ENCODE measurements around the gene BCAR1.
"Not testable (repeated sequence)": the region's sequence is repeated elsewhere in the genome, so short reads cannot be mapped to it uniquely, and the experiment has no call there.

BCAR1 gene

GRCh38 chr16:75252946-75253911 lies 1.8 kb upstream of the BCAR1 start:
- DNase-seq: no peak

DNA sequence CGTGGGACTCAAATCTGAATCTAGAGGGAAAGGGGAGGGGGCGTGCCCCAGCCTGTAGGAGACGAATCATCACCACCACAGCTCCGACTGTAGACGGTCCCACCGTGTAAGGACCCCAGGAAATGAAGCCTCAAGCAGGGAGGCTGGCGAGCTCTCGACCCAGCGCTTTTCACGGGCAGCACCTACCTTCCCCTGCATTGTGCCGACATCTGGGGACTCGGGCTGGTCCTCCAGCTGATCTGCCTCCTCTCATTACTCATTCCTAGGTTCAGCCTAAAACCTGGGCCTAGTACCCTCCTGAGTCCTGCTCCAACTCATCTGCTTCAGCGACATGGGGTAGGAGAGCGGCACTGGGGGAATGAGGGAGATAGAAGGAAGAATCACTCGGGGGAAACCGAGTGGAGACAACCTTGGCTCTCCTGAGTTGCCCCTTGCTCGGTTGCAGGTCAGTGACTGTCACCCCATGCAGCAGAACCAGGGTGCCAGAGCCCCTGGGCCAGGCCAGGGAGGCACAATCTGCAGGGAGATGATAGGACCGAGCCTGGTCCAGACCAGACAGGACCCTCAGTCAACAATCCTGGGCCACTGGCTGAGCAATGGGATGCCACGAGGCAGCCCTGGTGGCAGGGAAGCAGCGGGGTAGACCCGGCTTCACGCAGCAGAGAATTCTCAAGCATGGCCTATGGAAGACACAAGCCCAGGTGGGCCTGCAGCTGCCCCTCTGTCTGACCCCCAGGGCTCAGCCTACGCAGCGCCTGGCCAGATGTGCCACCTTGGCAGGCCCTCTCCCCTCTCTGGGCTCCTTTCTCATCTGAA lies 833 bp upstream of the BCAR1 start:
- no peak for DNase-seq

DNA sequence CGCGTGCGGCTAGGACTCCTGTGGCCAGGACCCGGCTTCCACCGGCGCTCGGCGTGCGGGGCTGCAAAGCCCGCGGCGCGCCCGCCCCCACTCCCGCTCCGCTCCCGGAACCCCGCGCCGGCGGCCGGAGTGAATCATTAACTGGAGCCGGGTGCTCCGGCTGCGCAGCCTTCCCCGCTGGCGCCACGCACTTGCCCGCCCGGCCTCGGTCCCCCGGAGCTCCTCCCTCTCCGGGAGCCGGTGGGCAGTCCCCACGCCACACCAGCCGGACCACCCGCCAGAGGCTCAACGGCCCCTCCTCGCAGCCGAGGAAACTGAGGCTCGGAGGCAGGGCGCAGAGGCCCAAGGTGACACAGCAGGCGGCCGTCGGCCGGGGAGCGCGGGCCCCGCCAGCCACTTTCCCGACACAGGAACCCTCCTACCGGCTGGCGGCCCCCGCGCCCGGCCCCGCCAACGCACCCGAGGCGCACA lies 580 bp downstream of the BCAR1 start:
- no peak for DNase-seq

DNA sequence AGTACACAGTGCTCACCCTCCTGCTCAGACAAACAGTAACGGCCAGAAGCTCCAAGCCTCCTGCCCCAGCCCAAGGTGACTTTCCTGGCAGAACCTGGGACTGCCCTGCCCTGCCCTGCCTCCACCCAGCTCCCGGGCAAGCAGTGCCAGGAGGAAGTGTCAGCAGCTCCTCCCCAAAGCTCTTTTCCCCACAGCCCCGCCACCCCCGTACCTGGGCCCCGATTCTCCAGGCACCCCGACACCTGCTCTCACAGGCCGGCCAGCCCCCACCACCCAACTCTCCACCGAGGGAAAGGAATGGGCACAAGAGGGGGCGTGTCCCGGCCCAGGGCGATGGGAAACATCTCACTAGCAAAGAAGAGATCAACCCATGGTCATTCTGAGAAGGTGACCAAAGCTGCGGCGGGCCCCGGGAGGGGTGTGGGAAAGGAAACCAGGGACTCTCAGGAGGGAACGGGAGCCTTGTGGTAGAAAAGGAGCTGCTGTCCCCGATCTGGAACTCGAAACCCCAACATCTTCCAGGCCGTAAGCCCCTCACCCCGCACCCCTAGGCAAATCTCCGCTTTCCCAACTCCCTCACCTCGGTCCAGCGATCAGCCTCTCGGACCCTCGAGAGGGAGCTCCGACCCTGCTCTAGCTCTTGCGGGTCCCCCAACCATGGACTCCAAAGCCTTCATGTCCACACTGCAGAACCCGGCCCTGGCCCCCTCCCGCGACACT lies 1.2 kb downstream of the BCAR1 start:
- DNase-seq: no peak

GRCh38 chr16:75249441-75249840 lies 2.0 kb downstream of the BCAR1 start:
- DNase-seq: no peak

GRCh38 chr16:75248536-75249380 lies 2.7 kb downstream of the BCAR1 start:
- no peak for DNase-seq

- no peak for DNase-seq
Measured at GRCh38 chr16:75248142-75248535, 3.3 kb downstream of the BCAR1 start.

GRCh38 chr16:75247249-75247648 lies 4.2 kb downstream of the BCAR1 start:
- DNase-seq: no peak

- DNase-seq: no peak
Measured at GRCh38 chr16:75246504-75247205, 4.8 kb downstream of the BCAR1 start.

GRCh38 chr16:75244844-75245758 lies 6.3 kb downstream of the BCAR1 start:
- no peak for DNase-seq

DNA sequence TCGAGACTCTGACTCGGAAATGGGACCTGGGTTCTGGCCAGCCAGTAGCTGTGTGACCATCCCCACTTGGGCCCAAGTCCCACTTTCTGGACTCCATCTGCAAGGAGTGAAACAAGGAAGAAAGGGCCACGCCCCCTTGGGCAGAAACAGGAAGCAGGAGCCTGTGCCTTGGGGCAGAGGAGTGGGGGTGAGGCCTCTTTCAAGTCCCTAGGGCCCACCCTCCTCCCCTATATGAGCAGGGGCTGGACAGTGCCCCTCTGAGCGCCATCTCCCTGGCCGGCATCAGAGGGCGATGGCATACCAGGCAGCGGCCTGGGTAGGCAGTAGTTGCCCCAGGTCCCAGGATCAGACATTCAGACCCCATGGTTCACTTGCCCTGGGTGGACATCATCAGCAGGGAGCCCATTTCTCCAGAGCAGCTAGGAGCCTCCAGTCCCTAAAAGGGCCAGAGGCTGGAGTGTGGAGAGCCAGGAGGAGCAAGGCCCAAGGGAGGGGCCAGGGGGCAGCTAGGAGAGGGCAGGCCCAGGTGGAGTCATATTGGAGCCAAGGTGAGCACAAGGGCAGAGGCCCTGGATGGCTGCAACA lies 7.1 kb downstream of the BCAR1 start:
- no peak for DNase-seq

DNA sequence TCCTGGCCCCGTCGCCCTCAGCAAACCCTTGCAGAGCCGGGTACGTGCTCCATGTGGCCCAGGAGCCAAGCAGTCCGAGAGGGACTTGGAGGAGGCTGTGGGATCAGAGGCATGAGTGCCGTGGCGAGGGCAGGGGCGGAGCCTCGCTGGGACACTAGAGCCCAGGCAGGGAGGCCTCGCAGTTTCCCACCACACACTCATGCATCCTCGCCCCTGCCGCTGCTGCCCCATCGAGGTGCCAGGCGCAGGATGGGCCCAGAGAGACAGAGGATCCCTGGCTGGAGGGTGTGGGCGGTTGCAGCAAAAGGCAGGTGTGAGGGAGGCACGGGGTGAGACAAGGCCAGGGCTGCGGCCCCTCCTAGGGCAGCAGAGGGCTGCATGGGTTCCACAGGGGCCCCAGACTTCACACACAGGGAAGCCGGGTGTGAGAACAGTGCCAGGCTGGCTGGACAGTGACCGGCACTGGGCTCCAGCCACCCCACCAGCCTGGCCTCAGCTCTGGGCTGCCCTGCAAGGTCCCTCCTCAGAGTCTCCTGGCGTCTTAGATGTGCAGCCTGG lies 7.7 kb downstream of the BCAR1 start:
- DNase-seq: no peak

DNA sequence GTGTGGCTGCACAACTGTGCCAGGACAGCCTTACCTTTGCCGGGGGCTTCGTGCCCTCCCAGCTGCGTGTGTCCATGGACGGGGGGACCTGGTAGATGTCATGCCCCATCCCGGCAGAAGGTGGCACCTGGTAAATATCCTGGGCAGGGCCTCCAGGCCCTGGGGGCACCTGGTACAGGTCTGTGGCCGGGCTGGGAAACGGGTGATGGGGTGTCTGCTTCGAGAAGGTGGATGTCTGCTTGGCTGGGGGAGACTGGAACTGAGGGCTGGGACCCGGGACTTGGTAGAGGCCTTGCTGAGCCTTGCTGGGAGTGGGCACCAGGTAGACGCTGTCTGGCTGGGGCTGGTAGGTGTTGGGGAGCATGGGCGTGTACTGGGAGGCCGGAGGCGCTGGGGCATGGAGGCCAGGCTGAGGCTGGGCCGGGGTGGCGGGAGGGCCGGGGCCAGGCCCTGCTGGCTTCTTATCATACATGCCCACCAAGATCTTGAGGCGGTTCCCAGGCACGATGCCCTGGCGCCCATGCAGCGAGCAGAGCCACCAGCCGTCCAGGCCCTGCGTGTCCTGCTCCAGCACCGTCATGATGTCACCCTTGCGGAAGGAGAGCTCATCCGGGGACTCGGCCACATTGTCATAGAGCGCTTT lies 8.9 kb downstream of the BCAR1 start:
- DNase-seq: not testable (repeated sequence)

DNA sequence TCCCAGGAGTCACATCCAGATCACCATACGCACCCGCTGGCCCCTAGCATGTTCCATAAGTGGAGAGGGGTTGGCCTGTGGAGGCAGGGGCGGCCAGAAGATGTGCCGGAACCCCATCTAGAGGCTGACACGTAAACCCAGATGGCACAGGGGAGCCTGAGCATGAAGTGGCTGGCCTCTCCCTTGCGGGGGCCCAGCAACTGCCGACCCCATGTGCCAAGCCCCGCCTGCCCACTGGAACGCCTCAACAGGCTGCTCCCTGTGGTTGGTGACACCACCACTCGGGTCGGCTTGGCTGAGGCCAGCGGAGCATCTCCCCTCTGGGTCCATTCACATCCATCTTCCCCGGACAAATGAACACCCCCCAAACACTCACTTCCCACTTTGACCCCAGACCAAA lies 9.5 kb downstream of the BCAR1 start:
- DNase-seq: no peak

DNA sequence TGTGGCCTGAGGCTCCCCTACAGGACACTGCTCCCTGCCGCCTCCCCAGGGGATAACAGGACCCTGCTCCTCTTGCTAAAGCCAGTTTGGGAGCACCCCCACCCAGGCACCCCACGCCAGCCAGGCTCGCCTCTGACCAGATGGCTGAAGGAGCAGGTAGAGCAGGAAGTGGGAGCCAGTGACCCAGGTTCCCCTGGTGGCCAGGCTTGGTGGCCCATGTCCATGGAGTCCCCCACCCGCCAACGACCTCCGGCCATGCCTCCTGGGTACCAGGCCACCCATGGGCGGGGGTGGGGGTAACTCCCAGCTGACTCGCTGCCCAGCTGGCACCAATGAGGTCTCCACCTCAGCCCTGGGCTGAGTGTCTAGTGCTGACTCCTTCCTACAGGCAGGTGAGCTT lies 10.0 kb downstream of the BCAR1 start:
- no peak for DNase-seq

GRCh38 chr16:75240633-75241032 lies 10.8 kb downstream of the BCAR1 start:
- DNase-seq: not testable (repeated sequence)

DNA sequence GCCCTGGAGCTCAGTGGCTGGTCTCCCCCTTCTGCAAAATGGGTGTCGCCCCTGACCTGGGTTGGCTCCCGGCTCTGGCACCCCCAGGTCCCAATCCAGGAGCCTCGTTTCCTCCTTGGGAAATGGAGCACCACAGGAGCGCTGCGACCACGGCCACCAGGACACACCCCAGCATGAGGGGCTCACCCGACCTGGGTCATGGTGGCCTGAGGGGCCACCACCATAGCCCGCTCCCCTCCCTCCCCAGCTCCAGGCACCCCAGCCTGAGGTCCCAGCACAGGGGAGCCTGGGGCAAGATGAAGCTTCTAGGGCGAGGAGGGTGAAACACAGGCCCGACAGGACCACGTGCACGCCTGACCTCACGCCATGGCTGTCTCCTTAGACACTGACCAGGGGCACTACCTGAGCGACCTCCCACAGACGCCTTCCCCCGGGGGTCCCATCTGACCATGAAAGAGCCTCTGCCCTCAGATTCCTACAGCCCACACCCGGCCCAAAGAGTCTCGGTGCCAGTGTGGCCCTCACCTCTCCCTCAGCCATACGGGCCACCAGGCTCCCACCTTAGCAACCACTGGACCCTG lies 11.8 kb downstream of the BCAR1 start:
- DNase-seq: no peak

DNA sequence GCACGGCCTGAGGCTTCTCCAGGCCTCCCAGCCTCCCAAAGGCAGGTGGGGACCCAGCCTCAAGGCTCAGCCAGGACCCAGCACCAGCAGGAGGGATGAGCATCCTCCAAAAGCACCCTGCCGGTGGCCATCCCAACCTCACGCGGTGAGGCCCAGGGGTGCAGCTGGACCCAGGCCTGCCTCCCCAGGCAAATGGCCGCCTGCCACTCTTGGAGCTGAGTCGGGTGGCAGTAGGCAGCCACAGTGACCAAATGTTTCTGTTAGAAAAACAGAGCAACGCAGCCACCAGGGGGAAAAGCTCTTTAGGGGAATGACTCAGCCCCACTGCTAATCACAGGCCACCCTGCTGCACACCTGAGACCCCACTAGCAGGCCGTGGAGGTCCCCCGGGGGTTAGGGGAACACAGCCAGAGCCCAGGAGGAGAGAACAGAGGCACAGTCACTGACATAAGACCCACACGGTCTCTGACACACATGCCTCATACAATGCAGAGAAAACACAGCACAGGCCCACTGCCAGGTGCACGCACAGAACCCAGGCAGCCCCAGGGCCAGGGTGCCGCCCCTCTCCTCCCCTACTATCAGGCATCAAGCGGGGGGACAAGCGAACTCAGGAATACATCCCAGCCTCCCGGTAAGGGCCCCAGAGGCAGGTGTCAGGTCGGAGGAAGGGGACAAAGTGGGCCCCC lies 12.4 kb downstream of the BCAR1 start:
- DNase-seq: no peak
